Skin of body (tissue), 2 donors: Measurements from ENCODE around the gene ELANE. TPM values are rescaled to one million over a fixed set of nuclear protein-coding genes. Genes with fewer than 3 reads are reported as not detected.

Experiments used
- DNase-seq: peaks from one replicate; lab custom pipeline; 2025; lab: John Stamatoyannopoulos, UW
- total RNA-seq: library from RNA; depleted of rRNA; stranded (reverse); fragments of >200 nt; gene quantifications from one replicate; pipeline ENCODE4 v1.2.3, GENCODE V29; 2014

Gene ELANE
- 24.0 TPM for total RNA-seq

DNA sequence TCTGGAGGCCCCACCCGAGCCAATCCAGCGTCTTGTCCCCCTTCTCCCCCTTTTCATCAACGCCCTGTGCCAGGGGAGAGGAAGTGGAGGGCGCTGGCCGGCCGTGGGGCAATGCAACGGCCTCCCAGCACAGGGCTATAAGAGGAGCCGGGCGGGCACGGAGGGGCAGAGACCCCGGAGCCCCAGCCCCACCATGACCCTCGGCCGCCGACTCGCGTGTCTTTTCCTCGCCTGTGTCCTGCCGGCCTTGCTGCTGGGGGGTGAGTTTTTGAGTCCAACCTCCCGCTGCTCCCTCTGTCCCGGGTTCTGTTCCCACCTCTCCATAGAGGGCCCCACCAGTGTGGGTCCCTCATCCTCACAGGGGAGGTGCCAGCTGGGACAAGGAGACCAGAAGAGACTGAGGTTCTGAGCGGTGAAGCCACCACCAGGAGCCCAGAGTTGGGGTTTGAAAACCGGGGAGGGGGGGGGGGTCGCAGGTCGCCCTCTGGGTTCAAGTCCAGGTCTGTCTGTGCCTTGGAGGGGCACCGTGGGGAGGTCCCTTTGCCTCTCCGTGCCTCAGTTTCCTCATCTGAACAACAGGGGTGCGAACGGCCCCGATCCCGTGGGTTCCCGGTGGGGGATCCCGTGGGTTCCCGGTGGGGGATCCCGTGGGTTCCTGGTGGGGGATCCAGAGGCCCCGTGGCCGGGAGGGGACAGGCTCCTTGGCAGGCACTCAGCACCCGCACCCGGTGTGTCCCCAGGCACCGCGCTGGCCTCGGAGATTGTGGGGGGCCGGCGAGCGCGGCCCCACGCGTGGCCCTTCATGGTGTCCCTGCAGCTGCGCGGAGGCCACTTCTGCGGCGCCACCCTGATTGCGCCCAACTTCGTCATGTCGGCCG lies at the start of gene ELANE:
Gene ELANE (plus strand): TSS at position 168 of the 878 bp plus-strand sequence. CDS start 26 bp downstream, at position 194.
- DNase-seq = no peak

DNA sequence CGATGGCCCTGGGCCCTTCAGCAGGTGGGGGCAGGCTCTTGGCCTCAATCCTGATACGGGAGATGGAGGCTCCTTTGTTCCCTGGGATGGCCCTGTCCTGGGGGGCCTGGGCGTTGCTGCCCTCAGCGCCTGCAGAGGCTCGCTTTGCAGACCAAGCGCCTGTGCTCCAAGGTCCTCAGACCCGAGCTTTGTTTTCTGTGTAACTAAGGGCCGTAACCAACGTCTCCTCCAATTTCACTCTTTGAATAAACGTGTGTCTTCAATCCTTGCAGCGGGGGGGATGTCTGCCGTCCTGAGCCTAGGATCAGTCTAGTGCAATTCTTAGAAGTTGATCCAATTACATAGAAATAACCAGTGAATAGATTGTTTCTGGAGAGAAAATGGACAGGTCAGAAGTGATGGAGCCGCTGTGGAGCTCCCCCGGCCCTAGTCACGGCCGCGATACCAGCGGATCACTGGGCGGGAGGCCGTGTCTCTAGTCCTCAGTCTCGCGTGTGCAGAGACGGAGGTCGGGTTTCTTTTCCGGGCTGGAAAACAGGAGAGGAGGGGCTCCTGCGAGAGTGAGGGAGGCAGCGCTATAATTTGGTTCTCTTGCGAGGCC lies 49.5 kb upstream of the ELANE start:
- DNase-seq = no peak

- DNase-seq = no peak
Measured at GRCh38 chr19:803099-803561, 49.0 kb upstream of the ELANE start.

GRCh38 chr19:803686-804418 lies 48.3 kb upstream of the ELANE start:
- DNase-seq = no peak

GRCh38 chr19:804419-805165 lies 47.5 kb upstream of the ELANE start:
- no peak for DNase-seq

- DNase-seq = no peak
Measured at GRCh38 chr19:805166-805551, 46.9 kb upstream of the ELANE start.

GRCh38 chr19:805600-806550 lies 46.2 kb upstream of the ELANE start:
- no peak for DNase-seq

DNA sequence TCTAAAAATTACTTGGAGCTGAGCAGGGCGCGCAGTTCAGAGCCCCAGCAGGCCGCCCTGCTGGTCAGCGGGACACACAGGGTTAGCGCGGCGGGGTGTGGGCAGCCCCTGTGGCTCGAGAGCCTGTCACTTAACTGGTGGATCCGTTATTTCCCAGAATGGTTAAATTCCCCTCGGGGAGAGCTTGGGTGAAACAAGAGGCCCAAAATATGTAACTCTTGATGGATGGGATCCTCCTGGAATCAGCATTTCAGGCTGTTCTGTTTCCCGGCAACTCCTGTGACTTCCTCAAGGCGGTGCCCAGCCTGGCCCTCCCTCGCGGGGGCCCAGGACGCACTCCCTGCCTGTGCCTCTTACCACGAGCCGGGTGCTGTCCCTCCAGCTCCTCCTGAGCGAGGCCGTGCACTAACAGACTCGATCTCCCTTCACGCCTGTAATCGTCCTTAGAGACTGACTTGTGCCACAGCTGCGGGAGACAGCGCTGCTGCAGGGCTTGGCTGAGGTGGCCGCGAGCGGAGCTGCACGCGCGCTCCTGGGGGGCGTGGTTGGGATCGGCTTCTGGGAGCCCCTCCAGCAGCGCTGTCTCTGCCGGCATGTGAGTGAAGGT lies 45.2 kb upstream of the ELANE start:
- no peak for DNase-seq

DNA sequence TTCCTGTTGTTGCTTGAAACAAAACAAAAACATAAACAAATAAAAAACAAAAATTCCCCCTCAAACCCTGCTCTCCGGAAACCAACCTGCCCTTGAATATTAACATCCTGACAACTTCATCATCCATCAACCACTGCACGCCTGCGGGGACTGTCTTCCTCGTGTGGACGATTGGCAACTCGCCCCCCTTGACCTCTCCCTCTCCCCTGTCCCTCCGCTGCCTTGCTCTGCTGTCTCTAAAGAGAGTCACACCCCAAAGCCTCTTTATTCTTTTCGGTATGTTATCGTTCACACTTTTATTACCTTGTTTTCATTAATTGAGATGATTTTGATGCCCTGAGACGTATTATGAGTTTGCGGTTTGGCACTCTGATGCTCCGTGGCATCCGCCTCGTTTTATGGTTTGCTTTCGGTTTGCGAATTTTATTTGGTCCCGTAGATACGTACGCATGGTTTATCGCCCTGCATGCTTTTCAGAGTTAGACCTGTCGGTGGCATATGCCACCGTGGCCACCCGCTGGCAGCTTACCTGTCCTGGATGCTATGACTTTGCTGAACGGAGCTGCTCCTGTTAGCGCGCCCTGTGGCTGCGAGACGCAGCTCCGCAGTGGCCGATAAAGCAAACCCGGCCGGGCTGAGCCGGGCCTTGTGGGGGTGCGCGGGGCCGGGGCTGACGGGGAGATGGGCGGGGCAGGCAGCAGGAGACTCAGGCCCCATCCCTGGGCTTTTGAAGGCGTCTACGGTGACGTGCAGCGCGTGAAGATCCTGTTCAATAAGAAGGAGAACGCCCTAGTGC lies 44.3 kb upstream of the ELANE start:
- DNase-seq = no peak

- no peak for DNase-seq
Measured at GRCh38 chr19:808423-808775, 43.7 kb upstream of the ELANE start.

DNA sequence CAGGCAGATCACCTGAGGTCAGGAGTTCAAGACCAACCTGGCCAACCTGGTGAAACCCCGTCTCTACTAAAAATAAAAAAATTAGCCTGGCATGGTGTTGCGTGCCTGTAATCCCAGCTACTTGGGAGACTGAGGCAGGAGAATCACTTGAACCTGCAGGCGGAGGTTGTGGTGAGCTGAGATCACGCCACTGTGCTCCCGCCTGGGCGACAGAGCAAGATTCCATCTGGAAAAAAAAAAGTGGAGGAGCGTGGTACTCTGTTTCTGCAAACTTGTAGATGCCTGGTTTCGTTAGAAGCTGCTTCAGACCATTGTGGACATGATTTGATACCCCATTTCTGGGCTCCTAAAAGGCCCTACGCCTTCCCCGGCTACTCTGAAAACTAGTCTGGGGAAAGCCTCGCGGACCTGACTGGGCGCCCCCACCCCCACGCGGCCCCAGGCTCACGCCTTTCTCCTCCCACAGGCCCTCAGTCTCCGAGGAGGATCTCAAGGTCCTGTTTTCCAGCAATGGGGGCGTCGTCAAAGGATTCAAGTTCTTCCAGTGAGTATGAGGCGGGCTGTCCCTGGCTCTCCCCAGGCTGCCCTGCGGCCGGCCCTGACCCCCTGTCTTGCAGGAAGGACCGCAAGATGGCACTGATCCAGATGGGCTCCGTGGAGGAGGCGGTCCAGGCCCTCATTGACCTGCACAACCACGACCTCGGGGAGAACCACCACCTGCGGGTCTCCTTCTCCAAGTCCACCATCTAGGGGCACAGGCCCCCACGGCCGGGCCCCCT lies 41.8 kb upstream of the ELANE start:
- DNase-seq = no peak

DNA sequence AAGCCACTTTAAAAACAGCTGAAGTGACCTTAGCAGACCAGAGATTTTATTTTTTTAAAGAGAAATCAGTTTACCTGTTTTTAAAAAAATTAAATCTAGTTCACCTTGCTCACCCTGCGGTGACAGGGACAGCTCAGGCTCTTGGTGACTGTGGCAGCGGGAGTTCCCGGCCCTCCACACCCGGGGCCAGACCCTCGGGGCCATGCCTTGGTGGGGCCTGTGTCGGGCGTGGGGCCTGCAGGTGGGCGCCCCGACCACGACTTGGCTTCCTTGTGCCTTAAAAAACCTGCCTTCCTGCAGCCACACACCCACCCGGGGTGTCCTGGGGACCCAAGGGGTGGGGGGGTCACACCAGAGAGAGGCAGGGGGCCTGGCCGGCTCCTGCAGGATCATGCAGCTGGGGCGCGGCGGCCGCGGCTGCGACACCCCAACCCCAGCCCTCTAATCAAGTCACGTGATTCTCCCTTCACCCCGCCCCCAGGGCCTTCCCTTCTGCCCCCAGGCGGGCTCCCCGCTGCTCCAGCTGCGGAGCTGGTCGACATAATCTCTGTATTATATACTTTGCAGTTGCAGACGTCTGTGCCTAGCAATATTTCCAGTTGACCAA lies 41.1 kb upstream of the ELANE start:
- DNase-seq = no peak

DNA sequence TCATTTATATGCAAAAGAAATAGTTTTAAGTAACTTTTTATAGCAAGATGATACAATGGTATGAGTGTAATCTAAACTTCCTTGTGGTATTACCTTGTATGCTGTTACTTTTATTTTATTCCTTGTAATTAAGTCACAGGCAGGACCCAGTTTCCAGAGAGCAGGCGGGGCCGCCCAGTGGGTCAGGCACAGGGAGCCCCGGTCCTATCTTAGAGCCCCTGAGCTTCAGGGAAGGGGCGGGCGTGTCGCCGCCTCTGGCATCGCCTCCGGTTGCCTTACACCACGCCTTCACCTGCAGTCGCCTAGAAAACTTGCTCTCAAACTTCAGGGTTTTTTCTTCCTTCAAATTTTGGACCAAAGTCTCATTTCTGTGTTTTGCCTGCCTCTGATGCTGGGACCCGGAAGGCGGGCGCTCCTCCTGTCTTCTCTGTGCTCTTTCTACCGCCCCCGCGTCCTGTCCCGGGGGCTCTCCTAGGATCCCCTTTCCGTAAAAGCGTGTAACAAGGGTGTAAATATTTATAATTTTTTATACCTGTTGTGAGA lies 40.5 kb upstream of the ELANE start:
- DNase-seq = no peak

GRCh38 chr19:812049-812746 lies 39.9 kb upstream of the ELANE start:
- DNase-seq = no peak

DNA sequence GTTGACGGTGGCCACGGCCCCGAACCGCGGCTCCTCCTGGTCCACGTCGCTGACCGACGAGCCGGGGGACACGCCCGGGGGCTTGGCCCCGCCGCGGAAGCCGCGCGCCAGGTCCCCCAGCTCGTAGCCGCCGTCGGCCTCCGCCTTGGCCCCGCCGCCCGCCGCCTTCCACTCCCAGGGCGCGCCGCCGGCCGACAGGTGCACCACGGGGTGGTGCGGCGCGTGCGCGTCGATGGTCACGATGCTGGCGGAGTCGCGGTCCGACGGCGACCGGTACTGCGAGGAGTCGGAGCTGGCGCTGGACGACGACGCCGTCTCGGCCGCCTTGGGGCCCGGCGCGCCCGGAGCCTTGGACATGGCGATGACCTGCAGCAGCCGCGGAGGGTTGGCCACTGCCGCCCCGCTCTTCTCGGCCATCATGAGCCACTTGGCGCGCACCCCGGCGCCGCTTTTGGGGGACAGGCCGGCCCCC lies 39.3 kb upstream of the ELANE start:
- DNase-seq = no peak

DNA sequence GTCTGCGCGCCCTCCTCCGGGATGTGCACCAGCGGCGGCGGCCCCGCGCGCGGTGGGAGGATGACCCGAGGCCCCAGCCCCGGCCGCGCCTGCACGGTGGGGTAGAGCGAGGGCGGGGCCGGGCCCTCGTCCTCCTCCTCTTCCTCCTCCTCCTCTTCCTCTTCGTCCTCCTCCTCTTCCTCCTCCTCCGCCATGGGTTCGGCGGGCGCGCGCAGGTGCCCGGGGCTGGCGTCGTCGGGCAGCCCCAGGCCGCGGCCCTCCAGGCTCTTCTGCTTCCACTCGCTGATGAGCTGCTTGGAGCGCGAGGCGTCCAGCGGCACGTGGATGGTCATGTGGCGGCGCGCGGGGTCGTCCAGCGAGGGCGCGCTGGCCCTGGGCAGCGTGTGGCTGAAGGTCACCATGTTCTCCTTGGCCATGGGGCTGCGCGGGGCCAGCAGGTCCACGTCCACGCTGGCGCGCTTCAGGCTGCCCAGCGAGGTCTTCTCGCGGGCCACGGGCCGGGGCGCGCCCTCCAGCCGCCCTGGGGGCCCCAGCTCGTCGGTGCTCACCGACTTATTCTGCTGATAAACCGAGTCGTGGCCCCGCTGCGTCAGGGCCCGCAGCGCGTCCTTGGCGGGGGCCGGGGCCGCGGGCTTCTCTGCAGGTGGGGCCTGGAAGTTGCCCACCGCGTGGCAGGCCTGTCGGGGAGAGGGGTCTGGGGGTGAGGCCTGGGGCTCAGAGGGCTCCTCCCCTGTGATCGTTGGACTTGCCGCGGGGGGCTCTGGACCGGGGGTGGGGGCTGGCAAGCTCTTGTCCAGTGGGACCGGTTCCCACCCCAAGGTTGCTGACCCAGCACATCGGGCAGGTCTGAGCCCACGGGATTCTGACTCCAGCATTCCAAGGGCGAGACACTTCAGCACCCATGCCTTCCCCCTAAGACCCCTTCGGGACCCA lies 38.6 kb upstream of the ELANE start:
- no peak for DNase-seq
